ENCODE measurements around the gene CASP10.
"Not testable (repeated sequence)": the region's sequence is repeated elsewhere in the genome, so short reads cannot be mapped to it uniquely, and the experiment has no call there.

CASP10 gene

DNA sequence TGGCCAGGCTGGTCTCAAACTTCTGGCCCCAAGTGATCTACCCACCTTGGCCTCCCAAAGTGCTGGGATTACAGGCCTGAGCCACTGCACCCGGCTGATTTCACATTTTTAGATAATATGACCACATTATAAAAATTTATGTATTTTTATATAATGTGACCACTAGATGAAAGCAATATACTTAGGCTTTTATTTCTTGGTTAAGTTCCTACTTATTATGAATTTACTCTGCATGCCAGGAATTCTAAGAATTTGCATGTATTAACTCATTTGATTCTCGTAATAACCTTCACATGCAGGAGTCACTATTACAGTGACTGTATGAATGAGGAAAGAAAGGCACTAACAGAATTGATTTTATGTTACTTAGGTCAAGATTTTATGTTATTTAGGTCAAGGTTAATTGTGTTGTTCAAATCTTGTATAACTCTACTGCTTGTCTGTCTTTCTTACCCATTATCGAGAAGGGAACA is 51.8 kb downstream of the CASP10 start:
- no peak for DNase-seq

DNA sequence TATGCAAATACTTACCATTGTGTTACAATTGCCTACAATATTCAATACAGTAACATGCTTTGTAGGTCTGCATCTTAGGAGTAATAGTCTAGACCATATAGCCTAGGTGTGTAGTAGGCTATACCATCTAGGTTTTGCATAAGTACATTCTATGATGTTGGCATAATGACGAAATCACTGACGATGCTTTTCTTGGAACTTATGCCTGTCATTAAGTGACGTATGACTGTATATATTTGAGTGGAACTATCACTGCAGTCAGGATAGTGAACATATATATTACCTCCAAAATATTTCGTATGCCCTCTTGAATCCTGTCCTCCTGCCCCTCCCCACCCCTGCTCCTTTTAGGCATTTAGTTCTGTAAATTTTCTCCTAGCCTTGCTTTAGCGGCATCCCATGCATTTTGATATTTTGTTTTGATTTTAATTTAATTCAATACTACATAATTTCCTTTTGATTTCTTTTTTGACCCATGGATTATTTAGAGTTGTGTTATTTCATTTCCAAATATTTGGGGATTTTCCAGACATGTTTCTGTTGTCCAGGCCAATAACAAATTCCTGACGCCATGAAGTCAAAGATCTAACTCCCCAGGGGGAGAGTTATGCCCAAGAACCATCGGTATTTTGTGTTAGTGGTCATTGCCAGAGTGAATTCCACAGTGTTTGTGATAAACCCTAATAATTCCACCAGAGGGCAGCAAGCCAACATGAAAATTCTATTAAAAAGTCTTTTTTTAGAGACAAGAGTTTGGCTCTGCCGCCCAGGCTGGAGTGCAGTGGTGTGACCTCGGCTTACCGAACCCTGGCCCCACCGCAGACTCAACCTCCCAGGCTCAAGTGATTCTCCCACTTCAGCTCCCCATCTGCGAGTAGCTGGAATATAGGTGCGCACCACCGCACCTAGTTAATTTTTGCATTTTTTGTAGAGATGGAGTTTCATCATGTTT is 53.2 kb downstream of the CASP10 start:
- DNase-seq: peak; percentile 47

GRCh38 chr2:201237486-201238123 is 54.7 kb downstream of the CASP10 start:
- DNase-seq: no peak

GRCh38 chr2:201239167-201239935 is 56.4 kb downstream of the CASP10 start:
- DNase-seq: not testable (repeated sequence)

DNA sequence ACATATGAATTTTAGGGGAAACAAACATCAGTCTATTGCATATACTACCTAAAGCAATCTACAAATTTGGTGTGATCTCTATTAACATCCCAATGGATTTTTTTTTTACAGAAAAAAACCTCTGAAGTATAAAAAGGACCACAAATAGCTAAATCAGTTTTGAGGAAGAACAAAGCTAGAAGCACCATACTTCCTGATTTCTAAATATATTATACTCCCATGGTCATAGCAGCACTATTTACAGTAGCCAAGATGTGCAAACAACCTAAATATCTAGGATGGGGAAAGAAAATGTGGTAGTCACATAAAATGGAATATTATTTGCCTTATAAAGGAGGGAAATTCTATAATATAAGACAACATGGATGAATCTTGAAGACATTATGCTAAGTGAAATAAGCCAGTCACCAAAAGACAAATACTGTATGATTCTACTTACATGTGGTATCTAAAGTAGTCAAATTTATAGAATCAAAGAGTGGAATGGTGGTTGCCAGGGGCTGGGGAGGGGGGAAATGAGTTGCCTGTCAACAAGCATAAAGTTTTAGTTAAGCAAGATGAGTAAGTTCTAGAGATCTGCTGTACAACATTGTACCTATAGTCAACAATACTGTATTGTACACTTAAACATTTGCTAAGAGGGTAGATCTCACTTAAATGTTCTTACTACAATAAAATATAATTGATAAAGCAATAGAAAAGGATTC is 59.8 kb downstream of the CASP10 start:
- DNase-seq: no peak

- no peak for DNase-seq
Measured at GRCh38 chr2:201244829-201245228, 61.9 kb downstream of the CASP10 start.

GRCh38 chr2:201246280-201246679 is 63.3 kb downstream of the CASP10 start:
- no peak for DNase-seq

- no peak for DNase-seq
Measured at GRCh38 chr2:201248288-201248844, 65.4 kb downstream of the CASP10 start.

DNA sequence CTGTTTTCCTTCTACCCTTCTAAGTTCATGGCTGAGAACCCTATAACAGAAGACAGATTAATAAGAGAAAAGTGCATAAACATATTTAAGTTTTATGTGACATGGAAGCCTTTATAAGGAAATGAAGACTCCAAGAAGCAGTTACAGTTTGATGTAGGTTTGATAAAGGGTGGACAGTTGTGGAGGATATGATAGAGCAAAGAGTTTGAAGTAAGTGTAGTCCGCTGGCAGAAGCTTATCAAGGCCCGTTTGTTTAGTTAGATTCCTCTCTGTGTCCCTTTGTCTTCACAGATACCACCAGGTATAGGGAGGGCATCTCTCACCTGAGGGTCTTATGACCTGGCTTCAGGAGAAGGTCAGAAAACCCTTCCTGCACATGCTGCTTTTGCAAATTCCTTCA is 66.9 kb downstream of the CASP10 start:
- no peak for DNase-seq

GRCh38 chr2:201250741-201251140 is 67.8 kb downstream of the CASP10 start:
- no peak for DNase-seq

GRCh38 chr2:201254081-201254730 is 71.3 kb downstream of the CASP10 start:
- peak; percentile 45 for DNase-seq

DNA sequence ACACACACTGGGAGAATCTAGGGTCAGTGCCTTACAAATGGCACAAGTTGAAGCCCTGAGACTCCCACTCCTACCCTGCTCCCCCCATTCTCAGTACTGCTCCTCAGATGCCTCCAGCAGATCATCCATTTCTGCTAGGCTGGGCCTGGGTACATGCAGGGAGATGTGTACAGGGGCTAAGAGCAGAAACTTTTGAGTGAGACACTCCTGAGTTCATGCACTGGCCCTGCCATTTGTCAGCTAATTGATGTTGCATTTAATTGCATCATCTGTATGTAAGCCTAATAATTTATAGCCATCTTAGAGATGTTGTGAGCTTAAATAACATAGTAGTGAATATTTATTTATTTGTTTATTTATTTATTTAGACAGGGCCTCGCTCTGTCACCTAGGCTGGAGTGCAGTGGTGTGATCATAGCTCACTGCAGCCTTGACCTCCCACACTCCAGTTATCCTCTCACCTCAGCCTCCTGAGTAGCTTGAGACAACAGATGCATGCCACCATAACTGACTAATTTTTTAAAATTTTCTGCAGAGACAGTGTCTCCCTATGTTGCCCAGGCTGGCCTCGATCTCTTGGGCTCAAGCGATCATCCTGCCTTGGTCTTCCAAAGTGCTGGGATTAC is 72.6 kb downstream of the CASP10 start:
- no peak for DNase-seq

DNA sequence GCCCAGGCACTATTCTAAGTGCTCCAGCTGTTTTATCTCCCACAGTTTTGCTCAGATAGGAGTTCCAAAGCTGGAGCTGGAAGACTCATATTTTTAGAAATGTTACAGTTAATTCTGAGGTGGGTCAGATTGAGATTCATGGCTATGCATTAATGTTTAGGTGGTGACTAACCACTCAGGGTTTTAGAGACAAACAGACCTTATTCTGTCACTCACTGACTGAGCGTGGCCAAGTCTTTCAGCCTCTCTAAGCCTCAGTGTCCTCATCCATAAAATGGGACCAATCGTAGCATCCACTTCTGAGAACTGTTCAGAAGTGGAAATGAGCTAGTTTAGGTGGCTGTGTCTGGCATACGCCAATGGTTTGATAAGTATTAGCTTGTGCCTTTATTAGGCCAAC is 73.1 kb downstream of the CASP10 start:
- DNase-seq: no peak

DNA sequence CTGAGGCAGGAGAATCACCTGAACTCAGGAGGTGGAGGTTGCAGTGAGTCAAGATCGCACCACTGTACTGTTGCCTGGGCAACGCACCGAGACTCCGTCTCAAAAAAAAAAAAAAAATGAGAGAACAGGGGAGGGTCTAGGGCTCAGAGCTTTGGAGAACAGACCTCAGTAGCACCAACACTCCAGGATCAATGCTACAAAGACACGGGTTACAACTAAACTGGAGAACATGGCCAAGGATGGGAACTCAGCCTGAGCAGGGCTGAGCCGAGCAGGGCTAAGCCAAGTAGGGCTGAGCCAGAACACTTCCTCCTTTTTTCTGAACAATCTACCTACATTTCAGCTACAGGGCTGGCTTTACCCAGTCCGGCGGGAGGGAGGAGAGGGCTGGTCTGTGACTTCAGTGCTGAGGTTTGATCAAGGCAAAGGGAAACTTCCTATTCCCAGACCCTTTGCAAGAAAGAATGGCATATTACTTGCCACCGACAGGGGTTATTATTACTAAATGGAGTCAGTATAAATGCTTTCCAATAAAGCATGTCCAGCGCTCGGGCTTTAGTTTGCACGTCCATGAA is 74.5 kb downstream of the CASP10 start:
- DNase-seq: peak; percentile 41

DNA sequence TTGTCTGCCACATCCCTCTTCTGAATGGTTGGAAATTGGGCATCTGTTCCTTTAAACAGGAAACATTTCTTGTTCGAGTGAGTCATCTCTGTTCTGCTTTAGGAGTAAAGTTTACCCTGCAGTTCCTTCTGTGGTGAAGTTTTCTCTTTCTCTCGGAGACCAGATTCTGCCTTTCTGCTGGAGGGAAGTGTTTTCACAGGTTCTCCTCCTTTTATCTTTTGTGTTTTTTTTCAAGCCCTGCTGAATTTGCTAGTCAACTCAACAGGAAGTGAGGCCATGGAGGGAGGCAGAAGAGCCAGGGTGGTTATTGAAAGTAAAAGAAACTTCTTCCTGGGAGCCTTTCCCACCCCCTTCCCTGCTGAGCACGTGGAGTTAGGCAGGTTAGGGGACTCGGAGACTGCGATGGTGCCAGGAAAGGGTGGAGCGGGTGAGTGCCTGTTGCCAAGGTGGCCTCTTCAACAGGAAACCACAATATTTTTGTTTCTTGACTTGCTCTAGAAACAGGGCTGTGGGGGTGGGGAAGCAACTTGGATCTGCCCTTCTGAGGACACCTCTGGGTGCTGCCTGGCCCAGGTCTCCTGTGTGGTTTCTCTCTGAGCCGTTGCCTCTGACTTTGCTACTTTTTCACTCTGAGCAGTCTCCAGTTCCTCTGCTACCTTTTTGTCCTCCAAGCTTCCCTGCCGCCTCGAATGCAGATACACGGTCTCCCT is 75.2 kb downstream of the CASP10 start:
- DNase-seq: peak; percentile 86

- DNase-seq: no peak
Measured at GRCh38 chr2:201258666-201259615, 76.0 kb downstream of the CASP10 start.

GRCh38 chr2:201260302-201260800 is 77.4 kb downstream of the CASP10 start, which contains the start of gene CASP8:
CASP8 (plus strand) TSS chr2:201260536; CDS start chr2:201266487, 5,951 bp downstream.
- DNase-seq: no peak

GRCh38 chr2:201261471-201261870 is 78.5 kb downstream of the CASP10 start:
- no peak for DNase-seq

DNA sequence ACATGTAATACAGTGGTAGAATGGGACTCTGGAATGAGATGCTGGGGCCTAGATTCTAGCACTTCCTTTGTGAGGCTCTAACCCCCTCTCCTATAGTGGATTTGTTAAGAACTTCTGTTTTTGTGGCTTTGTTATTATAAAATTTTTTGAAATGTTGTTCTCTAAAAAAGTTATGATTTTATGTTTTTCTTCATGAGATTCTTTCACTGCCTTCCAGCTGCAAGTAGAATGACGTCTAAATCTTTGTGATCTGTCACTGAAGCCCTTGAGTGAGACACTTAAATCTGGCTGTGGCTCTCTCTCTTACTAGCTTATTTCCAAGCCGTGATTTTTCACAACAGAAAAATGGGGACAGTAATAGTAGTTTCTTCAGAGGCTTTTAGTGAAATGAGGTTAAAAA is 79.0 kb downstream of the CASP10 start:
- DNase-seq: no peak

Data from left hindlimb (tissue), 1 donor.